HG03159 (cell line): Measurements from ENCODE around the gene CPT1B.
"Not testable (repeated sequence)": the region's sequence is repeated elsewhere in the genome, so short reads cannot be mapped to it uniquely, and the experiment has no call there.

Source experiments
- ATAC-seq: cut with Tn5 transposase; IDR thresholded peaks from one replicate; pipeline ENCODE4 v1.9.1; 2021; ENCODE audit warnings: mild to moderate bottlenecking, moderate library complexity; ENCODE audit not compliant: unreplicated experiment

The CPT1B gene

DNA sequence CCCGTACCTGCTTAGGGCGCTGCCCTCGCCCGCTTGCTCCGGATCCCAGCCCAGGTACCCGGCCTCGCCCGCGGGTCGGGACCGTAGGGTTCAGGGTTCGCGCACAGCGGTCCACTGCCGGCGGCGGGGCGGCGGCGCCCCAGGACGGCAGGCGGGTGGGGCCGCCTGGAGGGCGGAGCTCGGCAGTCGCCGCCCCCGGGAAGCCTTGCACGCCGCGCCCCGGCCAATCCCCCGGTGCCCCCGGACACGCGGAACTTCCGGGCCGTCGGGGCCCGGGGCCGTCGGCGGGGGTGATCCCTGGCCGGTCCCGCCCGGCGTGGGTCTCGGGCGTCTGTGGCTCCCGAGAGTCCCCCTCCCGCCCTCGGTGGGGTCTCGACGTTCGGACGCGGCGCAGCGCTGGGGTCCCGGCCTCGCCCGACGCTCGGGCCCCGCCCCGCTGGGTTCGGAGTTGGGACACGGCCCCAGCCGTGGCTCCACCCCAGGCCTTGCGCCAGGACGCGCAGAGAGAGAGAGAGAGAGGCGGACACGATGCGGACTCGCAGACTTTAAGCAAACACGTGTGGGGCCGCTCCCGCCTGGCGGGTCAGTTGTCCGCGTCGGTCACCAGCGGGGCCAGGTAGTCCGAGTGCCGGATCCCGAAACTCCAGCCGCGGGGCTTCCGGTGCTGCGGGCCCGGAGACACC, 48.2 kb downstream of the CPT1B start, which contains the start of gene TYMP:
TSS of gene TYMP (minus strand) at position 116 of the 683 bp plus-strand sequence. CDS start 303 bp downstream, outside the sequence.
- ATAC-seq = peak; percentile 21

DNA sequence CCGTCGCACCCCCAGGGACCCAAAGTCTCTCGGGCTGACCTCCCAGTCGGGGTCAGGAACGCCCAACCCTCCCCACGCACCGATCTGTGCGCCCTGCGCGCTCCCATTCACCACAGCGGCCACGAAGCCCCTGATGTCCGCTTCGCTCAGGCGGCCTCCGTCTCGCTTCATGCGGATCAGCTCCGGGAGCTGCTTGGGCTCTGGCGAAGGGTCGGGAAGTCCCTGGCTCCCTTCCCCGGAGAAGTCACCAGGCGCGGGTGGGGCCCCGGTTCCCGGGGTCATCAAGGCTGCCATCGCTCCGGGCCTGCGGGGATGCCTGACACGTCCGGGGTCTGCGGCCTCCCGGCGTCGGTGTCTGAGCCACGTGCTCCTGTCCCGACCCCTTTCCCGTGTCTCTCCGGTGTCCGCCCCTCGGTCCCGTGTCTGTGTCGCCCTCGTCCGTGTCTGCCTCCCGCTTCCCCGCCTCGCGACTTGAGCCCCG, 48.8 kb downstream of the CPT1B start:
- ATAC-seq = no peak

DNA sequence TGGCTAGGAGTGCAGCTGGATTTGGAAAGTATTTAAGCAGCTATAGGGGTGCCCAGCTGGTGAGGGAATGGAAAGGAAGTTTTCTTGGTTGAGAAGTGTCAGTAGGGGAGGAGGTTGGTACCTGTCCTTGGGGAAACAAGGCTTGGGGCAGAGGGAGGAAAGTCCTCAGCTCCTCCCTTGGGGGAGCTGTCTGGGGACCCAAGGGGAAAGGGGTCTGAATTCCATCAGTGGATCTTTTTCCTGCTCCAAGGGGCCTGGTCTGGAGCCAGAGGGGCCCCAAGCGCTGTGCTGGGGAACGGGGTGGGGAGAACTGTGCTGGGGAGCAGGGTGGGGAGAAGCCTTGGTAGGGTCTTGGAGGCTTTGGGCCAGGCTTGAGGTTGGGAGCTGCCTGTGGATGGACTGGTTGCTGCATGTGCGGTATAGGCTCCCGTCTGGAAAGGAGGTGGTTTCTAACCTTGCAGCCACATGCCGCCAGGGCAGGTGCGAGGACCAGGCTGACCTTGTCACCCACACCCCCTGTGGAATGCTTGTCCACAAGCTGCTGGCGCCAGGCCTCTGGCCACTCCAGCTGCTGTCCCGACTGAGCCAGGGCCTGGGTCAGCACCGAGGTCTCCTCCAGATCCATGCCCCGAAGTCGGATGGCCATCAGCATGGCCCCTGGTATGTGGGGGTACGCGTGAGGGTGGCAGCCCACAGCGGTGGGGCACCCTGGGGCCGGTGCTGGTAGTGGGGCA, 49.4 kb downstream of the CPT1B start:
- no peak for ATAC-seq

DNA sequence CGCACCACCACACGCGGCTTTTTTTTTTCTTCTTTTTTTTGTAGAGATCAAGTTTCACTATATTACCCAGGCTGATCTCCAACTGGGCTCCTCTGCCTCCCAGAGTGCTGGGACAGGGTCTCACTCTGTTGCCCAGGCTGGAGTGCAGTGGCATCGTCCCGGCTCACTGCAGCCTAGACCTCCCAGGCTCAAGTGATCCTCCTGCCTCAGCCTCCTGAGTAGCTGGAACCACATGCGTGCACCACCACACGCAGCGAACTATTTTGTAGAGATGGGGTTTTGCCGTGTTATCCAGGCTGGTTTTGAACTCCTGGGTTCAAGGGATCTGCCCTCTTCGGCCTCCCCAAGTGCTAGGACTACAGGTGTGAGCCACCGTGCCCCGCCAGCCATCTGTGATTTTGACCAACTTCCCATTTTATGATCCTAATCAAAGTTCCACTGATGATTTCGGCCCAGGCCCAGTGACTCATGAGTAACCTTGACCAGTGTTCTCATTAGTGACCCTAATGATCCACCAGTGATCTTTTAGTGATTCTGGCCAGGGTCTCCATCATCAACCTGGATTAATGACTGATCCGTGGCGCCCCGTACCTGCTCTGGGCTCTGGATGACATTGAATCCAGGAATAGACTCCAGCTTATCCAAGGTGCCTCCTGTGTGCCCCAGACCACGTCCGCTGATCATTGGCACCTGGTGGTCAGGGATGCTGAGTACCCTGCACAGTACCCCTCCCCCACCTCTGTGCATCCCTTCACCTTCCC, 50.1 kb downstream of the CPT1B start:
- ATAC-seq = no peak

DNA sequence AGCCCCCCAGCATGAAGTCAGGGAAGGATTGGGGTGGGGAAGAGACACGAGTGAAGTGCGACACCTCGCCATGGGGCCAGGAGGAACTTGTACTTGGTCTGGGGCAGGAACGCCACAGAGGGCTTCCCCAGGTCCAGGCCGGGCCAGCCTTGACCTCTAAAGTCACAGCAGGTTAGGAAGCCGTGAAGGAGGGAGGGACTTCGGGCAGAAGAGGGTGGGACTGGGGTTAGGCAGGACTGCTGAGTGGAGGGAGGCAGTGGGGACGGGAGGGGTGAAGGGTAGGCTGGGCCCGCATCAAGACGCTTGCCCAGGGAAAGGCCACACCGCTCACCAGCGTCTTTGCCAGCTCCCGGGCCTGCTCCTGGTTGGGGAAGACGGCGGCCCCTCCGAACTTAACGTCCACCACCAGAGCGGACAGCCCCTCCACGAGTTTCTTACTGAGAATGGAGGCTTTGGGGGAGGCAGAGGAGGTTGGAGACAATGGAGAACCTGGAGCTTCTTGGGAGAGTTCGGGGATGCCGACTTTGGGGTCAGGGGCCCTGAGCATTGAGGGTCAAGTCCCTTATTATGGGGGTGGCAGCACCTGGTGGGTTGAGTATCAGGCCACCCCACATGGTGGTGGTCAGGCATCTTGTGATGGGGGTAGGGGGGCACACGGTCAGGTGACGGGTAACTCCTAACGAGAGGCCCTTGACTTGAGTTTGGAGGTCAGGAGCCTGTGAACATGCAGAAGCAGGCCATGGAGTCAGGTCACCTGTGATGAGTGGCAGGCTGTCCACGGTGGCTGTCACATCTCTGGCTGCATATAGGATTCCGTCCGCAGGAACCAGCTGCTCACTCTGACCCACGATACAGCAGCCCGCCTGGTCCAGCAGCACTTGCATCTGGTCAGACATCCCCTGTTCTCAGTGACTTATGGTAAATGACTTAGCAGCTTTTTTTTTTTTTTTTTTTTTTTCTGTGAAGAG, 51.1 kb downstream of the CPT1B start:
- ATAC-seq = no peak

DNA sequence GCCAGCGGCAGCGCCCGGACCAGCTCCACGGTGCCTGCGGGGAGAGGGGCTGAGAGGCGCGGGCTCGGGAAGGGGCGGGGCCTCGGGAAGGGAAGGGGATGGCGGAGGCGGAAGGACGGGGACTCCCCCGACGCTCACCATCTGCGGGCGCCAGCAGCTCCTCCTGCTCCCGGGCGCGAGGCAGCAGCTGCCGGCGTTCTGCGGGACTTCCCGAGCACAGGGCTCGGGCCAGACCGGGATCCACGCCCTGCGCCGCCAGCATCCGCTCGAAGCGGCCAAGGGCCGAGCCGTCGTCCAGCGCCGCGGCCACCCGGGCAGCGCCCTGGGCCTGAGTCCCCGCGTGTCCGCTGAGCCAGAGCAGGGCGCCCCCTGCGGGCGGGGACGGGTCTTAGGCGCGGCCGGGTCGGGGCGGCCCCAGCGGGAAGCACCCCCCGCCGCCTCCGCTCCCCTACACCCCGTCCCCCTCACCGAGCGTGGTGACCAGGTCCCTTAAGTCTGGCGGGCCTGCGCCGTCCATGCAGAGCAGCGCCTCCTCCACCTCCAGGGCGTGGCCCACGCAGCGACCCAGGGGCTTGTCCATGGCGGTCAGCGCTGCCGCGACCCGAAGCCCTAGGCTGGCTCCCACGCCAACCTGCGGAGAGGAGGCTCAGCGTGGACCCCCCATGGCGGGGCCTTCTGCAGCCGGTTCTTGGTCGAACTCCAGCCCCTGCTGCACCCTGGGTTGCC, 52.0 kb downstream of the CPT1B start:
- ATAC-seq = peak; percentile 26

DNA sequence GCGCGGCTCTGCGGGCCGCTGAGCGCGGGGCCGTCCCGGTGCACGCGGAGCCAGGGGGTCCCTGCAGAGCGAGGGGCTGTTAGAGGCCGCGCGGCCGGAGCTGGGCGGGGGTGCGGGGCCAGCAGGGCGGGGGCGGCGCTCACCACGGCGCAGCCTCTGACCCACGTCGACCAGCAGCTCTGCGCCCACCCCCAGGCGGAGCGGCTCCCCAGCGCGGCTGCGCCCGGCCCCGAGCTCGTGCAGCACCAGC, 52.4 kb downstream of the CPT1B start:
- no peak for ATAC-seq

DNA sequence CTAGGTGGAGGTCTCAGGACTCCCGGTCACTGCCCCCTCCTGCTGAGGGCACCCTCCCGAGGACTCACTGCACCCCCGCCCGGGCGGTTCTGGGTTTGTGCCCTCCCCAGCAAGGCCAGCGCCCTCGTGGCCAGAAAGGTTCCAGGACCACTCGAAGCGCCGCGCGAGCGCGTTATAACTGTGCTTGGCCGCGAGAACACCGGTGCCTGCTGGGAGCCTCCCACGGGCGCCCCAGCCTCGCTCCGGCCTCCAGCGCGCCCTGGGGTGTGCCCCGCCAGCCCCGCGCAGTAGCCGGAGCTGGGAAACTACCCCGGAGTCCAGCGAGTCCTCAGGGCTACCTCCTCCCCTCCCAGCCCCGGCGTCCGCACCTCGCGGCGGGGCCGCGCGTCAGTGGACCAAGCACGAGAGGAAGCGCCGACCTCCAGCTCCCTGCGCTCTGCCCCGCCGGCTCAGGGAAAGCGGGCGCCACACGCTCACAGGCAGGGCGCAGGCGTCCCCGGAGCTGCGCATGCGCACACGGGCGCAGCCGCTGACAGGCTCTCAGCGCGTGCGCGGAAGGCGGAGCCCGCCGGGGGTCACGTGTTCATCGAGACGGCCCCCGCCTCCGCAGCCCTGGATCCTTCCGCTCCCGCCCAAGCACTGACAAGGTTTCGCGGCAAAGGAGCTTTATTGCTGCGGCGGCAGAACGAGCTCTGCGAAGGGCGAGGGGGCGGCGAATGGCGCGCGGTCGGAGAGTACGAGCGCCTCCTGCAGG, 52.9 kb downstream of the CPT1B start, which contains the start of gene SCO2:
TSS of gene SCO2 (minus strand) at position 495 of the 754 bp plus-strand sequence. CDS start 1,187 bp downstream, outside the sequence.
- ATAC-seq = peak; percentile 42

DNA sequence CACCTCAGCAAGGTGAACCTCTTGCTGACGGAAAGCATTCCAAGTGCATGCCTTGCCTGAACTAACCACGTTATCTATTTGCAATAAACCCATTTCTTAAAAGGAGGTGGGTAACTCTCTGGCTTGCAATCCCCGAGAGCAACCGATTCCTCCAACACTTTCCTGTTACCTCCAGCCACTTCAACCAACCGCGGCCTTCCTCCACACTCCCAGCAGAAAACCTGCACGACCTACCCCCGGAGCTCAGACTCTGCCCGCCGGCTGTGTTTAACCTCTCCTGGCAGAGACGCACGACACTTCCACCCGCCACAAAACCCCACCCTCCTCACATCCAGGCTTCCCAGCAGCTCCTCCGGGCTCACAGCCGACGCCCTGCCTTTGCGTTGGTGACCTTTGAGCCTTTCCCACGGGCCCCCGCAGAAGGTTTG, 53.5 kb downstream of the CPT1B start:
- no peak for ATAC-seq

DNA sequence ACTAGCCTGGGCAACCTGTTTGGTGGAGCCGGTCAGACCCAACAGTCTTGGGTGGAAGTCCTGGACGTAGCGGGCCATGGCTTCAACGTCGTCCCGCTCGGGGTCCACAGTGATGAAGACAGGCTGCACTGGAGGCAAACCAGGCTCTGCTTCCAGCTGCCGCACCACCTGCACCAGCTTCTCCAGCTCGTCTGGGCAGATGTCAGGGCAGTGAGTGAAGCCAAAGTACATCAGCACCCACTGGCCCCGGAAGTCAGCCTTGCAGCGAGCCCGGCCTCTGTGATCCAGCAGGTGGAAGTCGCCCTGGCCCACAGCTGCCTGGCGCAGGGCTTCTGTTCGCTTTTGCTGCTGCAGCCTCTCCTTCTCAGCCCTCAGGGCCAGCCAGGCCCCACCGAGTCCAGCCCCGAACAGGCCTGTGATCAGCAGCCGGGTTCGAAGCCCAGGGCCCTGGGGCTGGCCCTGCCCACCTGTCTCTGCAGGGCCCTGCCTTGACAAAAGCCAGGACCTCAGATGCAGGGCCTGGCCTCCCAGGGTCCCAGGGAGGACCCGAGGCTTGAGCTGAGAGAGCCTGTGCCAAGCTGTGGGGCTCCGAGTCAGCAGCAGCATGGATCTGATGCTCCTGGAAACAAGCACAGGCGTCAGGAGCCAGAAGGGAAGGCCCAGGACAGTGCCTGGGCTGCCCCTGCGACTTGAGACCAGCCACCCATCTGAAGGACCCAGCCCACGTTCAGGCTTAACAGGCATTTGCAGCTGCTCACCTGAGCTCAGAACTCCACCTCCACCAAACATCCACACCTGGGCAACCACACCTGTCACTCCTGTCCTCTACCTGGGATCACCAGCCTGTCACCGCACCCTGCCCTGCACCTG, 54.2 kb downstream of the CPT1B start:
- no peak for ATAC-seq

DNA sequence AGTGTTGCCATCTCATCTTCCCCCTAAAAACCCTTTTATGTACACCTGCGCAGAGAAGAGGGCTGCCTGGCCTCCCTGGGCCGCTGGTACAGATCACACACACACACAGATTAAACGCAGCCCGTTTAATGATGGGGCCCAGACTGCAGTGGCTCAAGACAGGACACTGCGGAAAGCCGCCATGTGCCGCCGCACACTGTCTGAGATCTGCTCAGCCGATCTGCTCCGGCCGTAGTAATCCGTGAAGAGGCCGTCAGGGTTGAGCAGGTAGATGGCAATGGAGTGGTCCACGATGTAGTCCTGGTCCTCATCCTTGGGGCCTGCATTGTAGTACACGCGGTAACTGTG, 54.8 kb downstream of the CPT1B start:
- ATAC-seq = no peak

DNA sequence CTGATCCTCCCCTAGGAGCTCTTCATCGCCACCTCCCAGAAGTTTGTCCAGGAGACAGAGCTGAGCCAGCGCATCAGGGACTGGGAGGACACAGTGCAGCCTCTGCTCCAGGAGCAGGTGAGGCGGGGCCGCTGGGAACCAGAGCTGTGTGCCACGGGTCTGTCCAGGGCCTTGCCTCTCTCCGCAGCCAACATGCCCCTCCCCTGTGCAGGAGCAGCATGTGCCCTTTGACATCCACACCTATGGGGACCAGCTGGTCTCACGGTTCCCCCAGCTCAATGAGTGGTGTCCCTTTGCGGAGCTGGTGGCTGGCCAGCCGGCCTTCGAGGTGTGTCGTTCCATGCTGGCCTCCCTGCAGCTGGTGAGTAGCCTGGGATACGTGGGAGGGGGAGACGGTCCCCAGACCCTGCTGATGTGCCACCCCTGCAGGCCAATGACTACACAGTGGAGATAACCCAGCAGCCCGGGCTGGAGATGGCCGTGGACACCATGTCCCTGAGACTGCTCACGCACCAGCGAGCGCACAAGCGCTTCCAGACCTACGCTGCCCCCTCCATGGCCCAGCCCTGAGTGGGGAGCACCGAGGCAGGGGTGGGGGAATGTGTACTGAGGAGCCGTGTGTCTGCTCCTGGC, 55.3 kb downstream of the CPT1B start:
- ATAC-seq = no peak

DNA sequence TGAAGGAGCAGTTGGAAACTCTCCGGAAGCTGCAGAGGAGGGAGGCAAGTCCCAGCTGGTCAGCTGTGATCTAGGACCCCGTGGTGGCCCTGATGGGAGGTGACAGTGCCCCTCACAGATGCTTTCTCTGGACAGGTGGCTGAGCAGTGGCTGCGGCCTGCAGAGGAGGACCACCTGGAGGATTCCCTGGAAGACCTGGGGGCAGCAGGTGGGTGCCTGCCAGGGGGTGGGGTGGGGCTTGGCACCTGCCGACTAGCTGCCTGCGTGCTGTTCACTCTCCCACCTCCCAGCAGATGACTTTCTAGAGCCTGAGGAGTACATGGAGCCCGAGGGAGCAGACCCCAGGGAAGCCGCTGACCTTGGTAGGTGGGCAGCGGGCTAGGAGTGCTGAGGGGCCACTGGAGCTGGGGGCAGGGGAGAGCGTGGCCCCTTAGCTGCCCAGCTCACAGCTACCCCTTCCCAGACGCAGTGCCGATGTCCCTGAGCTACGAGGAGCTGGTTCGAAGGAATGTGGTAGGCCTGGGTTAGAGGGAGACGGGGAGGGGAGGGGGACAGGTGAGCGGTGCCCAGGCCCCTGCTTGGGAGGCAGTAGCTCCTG, 55.9 kb downstream of the CPT1B start:
- no peak for ATAC-seq

DNA sequence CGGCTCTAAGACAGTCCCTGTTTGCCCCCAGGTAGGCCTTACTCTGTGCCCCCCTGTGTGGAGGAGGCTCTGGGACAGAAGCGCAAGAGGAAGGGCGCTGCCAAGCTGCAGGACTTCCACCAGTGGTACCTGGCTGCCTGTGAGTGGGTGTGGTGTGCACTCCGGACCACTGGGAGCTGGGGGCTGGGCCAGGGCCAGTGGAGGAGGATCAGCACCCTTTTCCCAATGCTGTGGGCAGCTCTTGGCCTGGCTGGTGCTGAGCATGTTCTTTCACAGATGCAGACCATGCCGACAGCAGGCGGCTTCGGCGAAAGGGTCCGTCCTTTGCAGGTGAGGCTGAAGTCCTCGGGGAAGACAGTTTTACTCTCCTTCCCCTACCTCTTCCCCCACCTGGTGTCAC, 56.5 kb downstream of the CPT1B start:
- ATAC-seq = no peak

DNA sequence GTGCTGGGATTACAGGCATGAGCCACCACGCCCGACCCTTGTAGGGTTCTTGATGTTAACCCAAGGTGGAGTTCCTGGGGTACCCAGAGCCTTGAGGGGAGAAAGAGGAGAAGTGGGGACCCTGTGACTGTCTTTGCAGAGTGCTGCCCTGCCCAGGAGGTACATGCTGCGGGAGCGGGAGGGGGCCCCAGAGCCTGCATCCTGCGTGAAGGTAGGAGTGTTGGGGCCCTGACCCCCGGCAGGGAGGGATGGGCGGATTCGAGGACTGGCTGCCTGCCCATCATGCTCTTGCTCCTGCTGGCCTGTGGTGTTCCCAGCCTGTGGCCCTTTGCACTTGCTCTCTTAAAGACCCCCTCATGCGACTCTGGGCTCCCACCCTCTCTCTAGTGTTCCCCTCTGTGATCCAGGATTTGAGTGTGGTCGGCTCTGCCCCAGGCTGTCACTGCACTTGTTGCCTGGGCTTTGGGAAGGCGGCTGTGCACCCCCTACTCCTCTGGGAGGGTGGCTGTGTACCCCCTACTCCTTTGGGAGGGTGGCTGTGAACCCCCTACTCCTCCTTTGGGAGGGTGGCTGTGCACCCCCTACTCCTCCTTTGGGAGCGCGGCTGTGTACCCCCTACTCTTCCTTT, 57.3 kb downstream of the CPT1B start:
- ATAC-seq = no peak

DNA sequence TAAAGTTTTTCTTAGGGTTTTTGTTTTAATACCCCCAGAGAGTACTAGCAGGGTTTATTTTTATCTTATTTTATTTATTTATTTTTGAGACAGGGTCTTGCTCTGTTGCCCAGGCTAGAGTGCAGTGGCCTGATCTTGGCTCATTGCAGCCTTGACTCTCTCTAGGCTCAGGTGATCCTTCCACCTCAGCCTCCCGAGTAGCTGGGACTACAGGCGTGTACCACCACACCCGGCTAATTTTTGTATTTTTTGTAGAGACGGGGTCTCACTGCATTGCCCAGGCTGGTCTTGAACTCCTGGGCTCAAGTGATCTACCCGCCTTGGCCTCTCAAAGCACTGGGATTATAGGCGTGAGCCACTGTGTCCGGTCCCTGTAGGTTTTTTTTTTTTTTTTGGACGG, 58.0 kb downstream of the CPT1B start:
- ATAC-seq = not testable (repeated sequence)

DNA sequence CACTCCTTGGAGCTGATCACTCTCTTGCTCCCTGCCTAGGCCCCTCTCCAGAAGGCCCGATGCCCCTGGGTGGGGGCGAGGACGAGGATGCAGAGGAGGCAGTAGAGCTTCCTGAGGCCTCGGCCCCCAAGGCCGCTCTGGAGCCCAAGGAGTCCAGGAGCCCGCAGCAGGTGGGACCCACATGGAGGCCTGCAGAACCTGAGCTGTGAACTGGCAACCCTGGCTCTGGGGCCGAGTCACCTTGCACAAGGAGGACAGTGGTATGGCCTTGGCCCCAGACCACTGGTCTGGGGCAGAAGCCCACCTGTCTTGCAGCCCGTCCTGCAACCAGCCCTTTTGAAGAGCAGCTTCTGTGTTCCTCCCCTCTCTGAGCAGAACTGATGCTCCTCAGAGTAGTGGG, 59.1 kb downstream of the CPT1B start:
- no peak for ATAC-seq
